RPMI7951 (cell line): ENCODE measurements around the gene S100G. TPM values are rescaled to one million over a fixed set of nuclear protein-coding genes. Genes with fewer than 3 reads are reported as not detected.

ENCODE experiments used
- total RNA-seq: library from RNA; depleted of rRNA; stranded (reverse); fragments of >200 nt; shearing (Covaris generic); gene quantifications from 2 replicates; pipeline ENCODE4 v1.2.3, GENCODE V29; 2014; rRNA removed

S100G gene
- total RNA-seq, 1 experiment from 2014 or later: not detected

Other genes starting within 250 kb of the S100G start
- gene CTPS2, start 62.5 kb downstream of the S100G start, total RNA-seq: 17.9 TPM in 2 replicates
- gene SYAP1, start 69.5 kb downstream of the S100G start, total RNA-seq: 26.7 and 28.1 TPM in 2 replicates
- gene TXLNG, start 136.3 kb downstream of the S100G start, total RNA-seq: 7.1 and 10.3 TPM in 2 replicates
- gene RBBP7, start 220.2 kb downstream of the S100G start, total RNA-seq: 177 and 260 TPM in 2 replicates